GM23338 (cell line): ENCODE measurements around the gene ACOT8. TPM values are rescaled to one million over a fixed set of nuclear protein-coding genes. Genes with fewer than 3 reads are reported as not detected.

Source experiments
- ATAC-seq: fragments of 200-7000 bp; cut with Tn5 transposase; 3 replicates; pipeline ENCODE4 v1.9.1; 2020
- DNase-seq: peaks from one replicate; pipeline ENCODE4 v3.0.0-alpha.2; 2015; ENCODE audit warnings: low spot score
- H2AFZ ChIP-seq: fragments of 200-600 bp; sonication (generic); 2 replicates; pipeline ENCODE4 v1.8.0; 2016; ENCODE audit warnings: antibody characterized with exemption, mild to moderate bottlenecking, moderate library complexity
- H3F3A ChIP-seq: fragments of 200-600 bp; sonication (generic); replicated peaks from 2 replicates; pipeline ENCODE4 v1.8.0; 2017; ENCODE audit warnings: antibody characterized with exemption, mixed run types, low read depth
- H3K27ac ChIP-seq: fragments of 200-600 bp; sonication (generic); 2 replicates; pipeline ENCODE4 v1.6.1; 2016; ENCODE audit warnings: low read depth
- H3K27me3 ChIP-seq: fragments of 200-600 bp; sonication (generic); 2 replicates; pipeline ENCODE4 v1.8.0; 2016; ENCODE audit warnings: mild to moderate bottlenecking, mixed run types, moderate library complexity; ENCODE audit not compliant: insufficient read depth
- H3K36me3 ChIP-seq: fragments of 200-600 bp; sonication (generic); 2 replicates; pipeline ENCODE4 v1.8.0; 2016; ENCODE audit warnings: mild to moderate bottlenecking; ENCODE audit not compliant: insufficient read depth
- H3K4me1 ChIP-seq: fragments of 200-600 bp; sonication (generic); 2 replicates; pipeline ENCODE4 v1.8.0; 2016; ENCODE audit warnings: mild to moderate bottlenecking, moderate library complexity; ENCODE audit not compliant: insufficient read depth
- H3K4me2 ChIP-seq: fragments of 200-600 bp; sonication (generic); 2 replicates; pipeline ENCODE4 v1.7.1; 2017; ENCODE audit warnings: mixed run types
- H3K4me3 ChIP-seq: fragments of 200-600 bp; sonication (generic); 2 replicates; pipeline ENCODE4 v1.6.1; 2016; ENCODE audit warnings: mixed run types
- H3K79me2 ChIP-seq: fragments of 200-600 bp; sonication (generic); replicated peaks from 2 replicates; pipeline ENCODE4 v1.8.0; 2017; ENCODE audit warnings: mild to moderate bottlenecking; ENCODE audit not compliant: insufficient read depth
- H3K9me2 ChIP-seq: fragments of 200-600 bp; sonication (generic); 2 replicates; pipeline ENCODE4 v1.8.0; 2017; ENCODE audit not compliant: insufficient read depth
- H4K20me1 ChIP-seq: fragments of 200-600 bp; sonication (generic); replicated peaks from 2 replicates; pipeline ENCODE4 v1.8.0; 2017; ENCODE audit warnings: mild to moderate bottlenecking; ENCODE audit not compliant: insufficient read depth
- H3K27ac Mint-ChIP-seq: 2 replicates; pipeline ENCODE4 v1.8.0; 2020; ENCODE audit warnings: inconsistent platforms, mild to moderate bottlenecking, moderate library complexity, mixed read lengths
- H3K27me3 Mint-ChIP-seq: 3 replicates; pipeline ENCODE4 v1.8.0; 2022; ENCODE audit warnings: low read depth, mild to moderate bottlenecking, moderate library complexity, mixed read lengths, inconsistent platforms; ENCODE audit not compliant: insufficient read depth, poor library complexity
- H3K36me3 Mint-ChIP-seq: 3 replicates; pipeline ENCODE4 v1.8.0; 2021; ENCODE audit warnings: low read depth, mild to moderate bottlenecking, inconsistent platforms, moderate library complexity, mixed read lengths
- H3K4me1 Mint-ChIP-seq: 3 replicates; pipeline ENCODE4 v1.8.0; 2020; ENCODE audit warnings: mild to moderate bottlenecking, inconsistent platforms, mixed read lengths
- H3K4me3 Mint-ChIP-seq: 3 replicates; pipeline ENCODE4 v1.8.0; 2021; ENCODE audit warnings: moderate library complexity, mild to moderate bottlenecking, inconsistent platforms, mixed read lengths
- H3K9me3 Mint-ChIP-seq: 3 replicates; pipeline ENCODE4 v1.8.0; 2020; ENCODE audit warnings: moderate library complexity, mild to moderate bottlenecking, inconsistent platforms, mixed read lengths
- CREB1 ChIP-seq: fragments of 250-450 bp; sonication (Bioruptor Pico); IDR thresholded peaks from 2 replicates; pipeline ENCODE4 v1.5.0; 2020; ENCODE audit warnings: low read depth, mild to moderate bottlenecking, moderate library complexity
- CTCF ChIP-seq, 2 experiments: fragments of 200-600 bp in 1 of 2; sonication (generic) in 1 of 2; conservative IDR thresholded peaks; 2 replicates each; pipeline versions ENCODE4 v1.5.1 to v1.6.1; 2016 to 2017; ENCODE audit warnings: antibody characterized with exemption in 2 of 2, low read depth in 2 of 2, mild to moderate bottlenecking in 2 of 2, moderate library complexity in 1 of 2
- EZH2 ChIP-seq: fragments of 200-600 bp; sonication (generic); IDR thresholded peaks from one replicate; pipeline ENCODE4 v1.8.0; 2017; ENCODE audit warnings: antibody characterized with exemption, mild to moderate bottlenecking, low read depth; ENCODE audit not compliant: unreplicated experiment
- EZH2phosphoT487 ChIP-seq: fragments of 200-600 bp; sonication (generic); IDR thresholded peaks from one replicate; pipeline ENCODE4 v1.8.1; 2018; ENCODE audit warnings: antibody characterized with exemption; ENCODE audit not compliant: unreplicated experiment
- JUNB ChIP-seq: IDR thresholded peaks from one replicate; pipeline ENCODE4 v1.6.1; 2016; ENCODE audit warnings: antibody characterized with exemption; ENCODE audit not compliant: unreplicated experiment
- NANOG ChIP-seq: IDR thresholded peaks from 2 replicates; pipeline ENCODE4 v1.6.1; 2016; ENCODE audit warnings: antibody characterized with exemption, borderline replicate concordance
- POLR2AphosphoS5 ChIP-seq: IDR thresholded peaks from 2 replicates; pipeline ENCODE4 v1.6.1; 2016; ENCODE audit warnings: antibody characterized with exemption, low read depth
- STAT1 ChIP-seq: IDR thresholded peaks from one replicate; pipeline ENCODE4 v1.6.1; 2016; ENCODE audit warnings: antibody characterized with exemption; ENCODE audit not compliant: unreplicated experiment
- ZNF114 ChIP-seq: fragments of 250-450 bp; sonication (Bioruptor Pico); IDR thresholded peaks from 2 replicates; pipeline ENCODE4 v1.5.0; 2020; ENCODE audit warnings: mild to moderate bottlenecking, moderate library complexity
- ZNF331 ChIP-seq: fragments of 250-450 bp; sonication (Bioruptor Pico); IDR thresholded peaks from 2 replicates; pipeline ENCODE4 v1.5.0; 2020; ENCODE audit warnings: low read depth, mild to moderate bottlenecking, moderate library complexity
- polyA plus RNA-seq: library from polyadenylated mRNA; unstranded; fragments of >200 nt; fragmentation: Nextera tagmentation; extraction: Ambion mirVana; gene quantifications from 2 replicates; pipeline ENCODE4 v1.2.1, GENCODE V29; 2016
- total RNA-seq: library from RNA; depleted of rRNA; stranded (reverse); fragments of >200 nt; shearing (Covaris generic); gene quantifications from 2 replicates; pipeline ENCODE4 v1.2.3, GENCODE V29; 2014
- TF ChIP-seq, protein P1 (sequence below): fragments of 250-450 bp; sonication (Bioruptor Pico); IDR thresholded peaks from 2 replicates; pipeline ENCODE4 v1.5.0; 2020; ENCODE audit warnings: mild to moderate bottlenecking, moderate library complexity
- TF ChIP-seq, protein P2 (sequence below): IDR thresholded peaks from 2 replicates; pipeline ENCODE4 v1.6.1; 2016; ENCODE audit warnings: antibody characterized with exemption
- TF ChIP-seq, protein P3 (sequence below): IDR thresholded peaks from one replicate; pipeline ENCODE4 v1.6.1; 2018; ENCODE audit warnings: antibody characterized with exemption; ENCODE audit not compliant: unreplicated experiment

The ACOT8 gene
- total and polyA plus RNA-seq, 2 experiments from 2014 or later = 42.0 to 75.2 TPM

DNA sequence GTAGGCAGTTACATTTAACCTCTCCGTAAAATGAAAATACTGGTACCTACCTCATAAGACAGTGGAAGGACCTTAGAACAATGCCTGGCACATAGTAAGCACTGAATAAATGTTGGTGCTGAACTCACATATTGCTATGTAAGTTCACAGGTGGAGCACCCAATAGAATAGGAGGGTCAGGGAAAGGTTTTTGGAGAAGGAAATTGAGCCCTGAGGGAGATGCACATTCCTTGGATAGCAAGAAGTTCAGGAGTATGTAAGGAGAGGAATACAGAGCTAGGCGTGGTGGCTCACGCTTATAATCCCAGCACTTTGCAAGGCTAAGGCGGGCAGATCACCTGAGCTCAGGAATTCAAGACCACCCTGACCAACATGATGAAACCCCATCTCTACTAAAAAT is 37.7 kb downstream of the ACOT8 start:
- H4K20me1 ChIP-seq = peaks cover 9% of the 10 kb centered on the region; the same call in 1 of the 2 replicates
- ATAC-seq = no peak
- H3K4me3 ChIP-seq = no peak overlapping the region
- Mint-ChIP-seq H3K4me3 (no peak overlapping the region), H3K9me3 (no peaks in the 10 kb centered on the region; the same call in 1 of the 3 replicates), H3K4me1 (peaks cover 24% of the 10 kb centered on the region), H3K27me3 (peaks cover 24% of the 10 kb centered on the region), H3K36me3 (peaks cover 36% of the 10 kb centered on the region), H3K27ac (no peak overlapping the region)
- H3K27ac ChIP-seq = peak overlapping the region; percentile 7; the same call in 1 of the 2 replicates
- H3F3A ChIP-seq = peaks cover 42% of the 10 kb centered on the region
- no peak overlapping the region for H2AFZ ChIP-seq
- TF ChIP-seq STAT1 (no peak), CREB1 (no peak), POLR2AphosphoS5 (no peak), NANOG (no peak), ZNF114 (no peak), EZH2 (no peak), JUNB (no peak), EZH2phosphoT487 (no peak), CTCF (conservative IDR thresholded peaks at IDR 0.05; ENCODE audit: low read depth in 2 of 2) (no peak), ZNF331 (CRISPR knock-in tag) (no peak)
- TF ChIP-seq, protein P1, sequence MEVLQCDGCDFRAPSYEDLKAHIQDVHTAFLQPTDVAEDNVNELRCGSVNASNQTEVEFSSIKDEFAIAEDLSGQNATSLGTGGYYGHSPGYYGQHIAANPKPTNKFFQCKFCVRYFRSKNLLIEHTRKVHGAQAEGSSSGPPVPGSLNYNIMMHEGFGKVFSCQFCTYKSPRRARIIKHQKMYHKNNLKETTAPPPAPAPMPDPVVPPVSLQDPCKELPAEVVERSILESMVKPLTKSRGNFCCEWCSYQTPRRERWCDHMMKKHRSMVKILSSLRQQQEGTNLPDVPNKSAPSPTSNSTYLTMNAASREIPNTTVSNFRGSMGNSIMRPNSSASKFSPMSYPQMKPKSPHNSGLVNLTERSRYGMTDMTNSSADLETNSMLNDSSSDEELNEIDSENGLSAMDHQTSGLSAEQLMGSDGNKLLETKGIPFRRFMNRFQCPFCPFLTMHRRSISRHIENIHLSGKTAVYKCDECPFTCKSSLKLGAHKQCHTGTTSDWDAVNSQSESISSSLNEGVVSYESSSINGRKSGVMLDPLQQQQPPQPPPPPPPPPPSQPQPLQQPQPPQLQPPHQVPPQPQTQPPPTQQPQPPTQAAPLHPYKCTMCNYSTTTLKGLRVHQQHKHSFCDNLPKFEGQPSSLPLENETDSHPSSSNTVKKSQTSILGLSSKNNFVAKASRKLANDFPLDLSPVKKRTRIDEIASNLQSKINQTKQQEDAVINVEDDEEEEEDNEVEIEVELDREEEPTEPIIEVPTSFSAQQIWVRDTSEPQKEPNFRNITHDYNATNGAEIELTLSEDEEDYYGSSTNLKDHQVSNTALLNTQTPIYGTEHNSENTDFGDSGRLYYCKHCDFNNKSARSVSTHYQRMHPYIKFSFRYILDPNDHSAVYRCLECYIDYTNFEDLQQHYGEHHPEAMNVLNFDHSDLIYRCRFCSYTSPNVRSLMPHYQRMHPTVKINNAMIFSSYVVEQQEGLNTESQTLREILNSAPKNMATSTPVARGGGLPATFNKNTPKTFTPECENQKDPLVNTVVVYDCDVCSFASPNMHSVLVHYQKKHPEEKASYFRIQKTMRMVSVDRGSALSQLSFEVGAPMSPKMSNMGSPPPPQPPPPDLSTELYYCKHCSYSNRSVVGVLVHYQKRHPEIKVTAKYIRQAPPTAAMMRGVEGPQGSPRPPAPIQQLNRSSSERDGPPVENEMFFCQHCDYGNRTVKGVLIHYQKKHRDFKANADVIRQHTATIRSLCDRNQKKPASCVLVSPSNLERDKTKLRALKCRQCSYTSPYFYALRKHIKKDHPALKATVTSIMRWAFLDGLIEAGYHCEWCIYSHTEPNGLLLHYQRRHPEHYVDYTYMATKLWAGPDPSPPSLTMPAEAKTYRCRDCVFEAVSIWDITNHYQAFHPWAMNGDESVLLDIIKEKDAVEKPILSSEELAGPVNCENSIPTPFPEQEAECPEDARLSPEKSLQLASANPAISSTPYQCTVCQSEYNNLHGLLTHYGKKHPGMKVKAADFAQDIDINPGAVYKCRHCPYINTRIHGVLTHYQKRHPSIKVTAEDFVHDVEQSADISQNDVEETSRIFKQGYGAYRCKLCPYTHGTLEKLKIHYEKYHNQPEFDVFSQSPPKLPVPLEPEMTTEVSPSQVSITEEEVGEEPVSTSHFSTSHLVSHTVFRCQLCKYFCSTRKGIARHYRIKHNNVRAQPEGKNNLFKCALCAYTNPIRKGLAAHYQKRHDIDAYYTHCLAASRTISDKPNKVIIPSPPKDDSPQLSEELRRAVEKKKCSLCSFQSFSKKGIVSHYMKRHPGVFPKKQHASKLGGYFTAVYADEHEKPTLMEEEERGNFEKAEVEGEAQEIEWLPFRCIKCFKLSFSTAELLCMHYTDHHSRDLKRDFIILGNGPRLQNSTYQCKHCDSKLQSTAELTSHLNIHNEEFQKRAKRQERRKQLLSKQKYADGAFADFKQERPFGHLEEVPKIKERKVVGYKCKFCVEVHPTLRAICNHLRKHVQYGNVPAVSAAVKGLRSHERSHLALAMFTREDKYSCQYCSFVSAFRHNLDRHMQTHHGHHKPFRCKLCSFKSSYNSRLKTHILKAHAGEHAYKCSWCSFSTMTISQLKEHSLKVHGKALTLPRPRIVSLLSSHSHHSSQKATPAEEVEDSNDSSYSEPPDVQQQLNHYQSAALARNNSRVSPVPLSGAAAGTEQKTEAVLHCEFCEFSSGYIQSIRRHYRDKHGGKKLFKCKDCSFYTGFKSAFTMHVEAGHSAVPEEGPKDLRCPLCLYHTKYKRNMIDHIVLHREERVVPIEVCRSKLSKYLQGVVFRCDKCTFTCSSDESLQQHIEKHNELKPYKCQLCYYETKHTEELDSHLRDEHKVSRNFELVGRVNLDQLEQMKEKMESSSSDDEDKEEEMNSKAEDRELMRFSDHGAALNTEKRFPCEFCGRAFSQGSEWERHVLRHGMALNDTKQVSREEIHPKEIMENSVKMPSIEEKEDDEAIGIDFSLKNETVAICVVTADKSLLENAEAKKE (CRISPR knock-in tag) = no peak
- TF ChIP-seq, protein P2, sequence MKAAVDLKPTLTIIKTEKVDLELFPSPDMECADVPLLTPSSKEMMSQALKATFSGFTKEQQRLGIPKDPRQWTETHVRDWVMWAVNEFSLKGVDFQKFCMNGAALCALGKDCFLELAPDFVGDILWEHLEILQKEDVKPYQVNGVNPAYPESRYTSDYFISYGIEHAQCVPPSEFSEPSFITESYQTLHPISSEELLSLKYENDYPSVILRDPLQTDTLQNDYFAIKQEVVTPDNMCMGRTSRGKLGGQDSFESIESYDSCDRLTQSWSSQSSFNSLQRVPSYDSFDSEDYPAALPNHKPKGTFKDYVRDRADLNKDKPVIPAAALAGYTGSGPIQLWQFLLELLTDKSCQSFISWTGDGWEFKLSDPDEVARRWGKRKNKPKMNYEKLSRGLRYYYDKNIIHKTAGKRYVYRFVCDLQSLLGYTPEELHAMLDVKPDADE = no peak
- TF ChIP-seq, protein P3, sequence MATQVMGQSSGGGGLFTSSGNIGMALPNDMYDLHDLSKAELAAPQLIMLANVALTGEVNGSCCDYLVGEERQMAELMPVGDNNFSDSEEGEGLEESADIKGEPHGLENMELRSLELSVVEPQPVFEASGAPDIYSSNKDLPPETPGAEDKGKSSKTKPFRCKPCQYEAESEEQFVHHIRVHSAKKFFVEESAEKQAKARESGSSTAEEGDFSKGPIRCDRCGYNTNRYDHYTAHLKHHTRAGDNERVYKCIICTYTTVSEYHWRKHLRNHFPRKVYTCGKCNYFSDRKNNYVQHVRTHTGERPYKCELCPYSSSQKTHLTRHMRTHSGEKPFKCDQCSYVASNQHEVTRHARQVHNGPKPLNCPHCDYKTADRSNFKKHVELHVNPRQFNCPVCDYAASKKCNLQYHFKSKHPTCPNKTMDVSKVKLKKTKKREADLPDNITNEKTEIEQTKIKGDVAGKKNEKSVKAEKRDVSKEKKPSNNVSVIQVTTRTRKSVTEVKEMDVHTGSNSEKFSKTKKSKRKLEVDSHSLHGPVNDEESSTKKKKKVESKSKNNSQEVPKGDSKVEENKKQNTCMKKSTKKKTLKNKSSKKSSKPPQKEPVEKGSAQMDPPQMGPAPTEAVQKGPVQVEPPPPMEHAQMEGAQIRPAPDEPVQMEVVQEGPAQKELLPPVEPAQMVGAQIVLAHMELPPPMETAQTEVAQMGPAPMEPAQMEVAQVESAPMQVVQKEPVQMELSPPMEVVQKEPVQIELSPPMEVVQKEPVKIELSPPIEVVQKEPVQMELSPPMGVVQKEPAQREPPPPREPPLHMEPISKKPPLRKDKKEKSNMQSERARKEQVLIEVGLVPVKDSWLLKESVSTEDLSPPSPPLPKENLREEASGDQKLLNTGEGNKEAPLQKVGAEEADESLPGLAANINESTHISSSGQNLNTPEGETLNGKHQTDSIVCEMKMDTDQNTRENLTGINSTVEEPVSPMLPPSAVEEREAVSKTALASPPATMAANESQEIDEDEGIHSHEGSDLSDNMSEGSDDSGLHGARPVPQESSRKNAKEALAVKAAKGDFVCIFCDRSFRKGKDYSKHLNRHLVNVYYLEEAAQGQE = no peak
- peaks cover 22% of the 10 kb centered on the region for H3K36me3 ChIP-seq
- H3K79me2 ChIP-seq = peaks cover 8% of the 10 kb centered on the region
- H3K27me3 ChIP-seq = peaks cover 9% of the 10 kb centered on the region
- peaks cover 12% of the 10 kb centered on the region for H3K4me1 ChIP-seq
- DNase-seq = no peak
- no peaks in the 10 kb centered on the region for H3K9me2 ChIP-seq
- H3K4me2 ChIP-seq = no peak overlapping the region
